Brain microvascular endothelial cell (primary cell): ENCODE data around the gene CACNA2D3.

Source experiments
- DNase-seq: peaks from one replicate; pipeline ENCODE4 v3.0.0-alpha.2; 2020
- H3K27ac ChIP-seq: fragments of 250-450 bp; sonication (Bioruptor Pico); 2 replicates; pipeline ENCODE4 v1.5.1; 2020; ENCODE audit warnings: mild to moderate bottlenecking, moderate library complexity
- H3K27me3 ChIP-seq: fragments of 250-450 bp; sonication (Bioruptor Pico); replicated peaks from 2 replicates; pipeline ENCODE4 v1.5.1; 2020; ENCODE audit warnings: mild to moderate bottlenecking
- H3K36me3 ChIP-seq: fragments of 250-450 bp; sonication (Bioruptor Pico); replicated peaks from 2 replicates; pipeline ENCODE4 v1.5.1; 2020; ENCODE audit warnings: mild to moderate bottlenecking
- H3K4me3 ChIP-seq: 2 replicates; pipeline ENCODE4 v1.5.1; 2011; ENCODE audit warnings: low read depth, mild to moderate bottlenecking, control low read depth, low read length, moderate library complexity
- in situ Hi-C: cut with HindIII; loops from 2 replicates; pipeline ENCODE4 v1.10.0; 2017; ENCODE audit warnings: low sequenced_read_pairs, low pct_ligation_motif_present
- TF ChIP-seq, protein P1 (sequence below): IDR thresholded peaks from 2 replicates; pipeline ENCODE4 v1.5.1; 2011; ENCODE audit warnings: low read depth, mild to moderate bottlenecking, moderate library complexity, low read length, control low read depth, inconsistent platforms; ENCODE audit errors: missing control alignments

CACNA2D3 gene

GRCh38 chr3:54188176-54188791 lies 65.9 kb downstream of the CACNA2D3 start:
- peak; percentile 27 for DNase-seq
- no peaks in the 10 kb centered on the region for H3K36me3 ChIP-seq
- TF ChIP-seq, protein P1, sequence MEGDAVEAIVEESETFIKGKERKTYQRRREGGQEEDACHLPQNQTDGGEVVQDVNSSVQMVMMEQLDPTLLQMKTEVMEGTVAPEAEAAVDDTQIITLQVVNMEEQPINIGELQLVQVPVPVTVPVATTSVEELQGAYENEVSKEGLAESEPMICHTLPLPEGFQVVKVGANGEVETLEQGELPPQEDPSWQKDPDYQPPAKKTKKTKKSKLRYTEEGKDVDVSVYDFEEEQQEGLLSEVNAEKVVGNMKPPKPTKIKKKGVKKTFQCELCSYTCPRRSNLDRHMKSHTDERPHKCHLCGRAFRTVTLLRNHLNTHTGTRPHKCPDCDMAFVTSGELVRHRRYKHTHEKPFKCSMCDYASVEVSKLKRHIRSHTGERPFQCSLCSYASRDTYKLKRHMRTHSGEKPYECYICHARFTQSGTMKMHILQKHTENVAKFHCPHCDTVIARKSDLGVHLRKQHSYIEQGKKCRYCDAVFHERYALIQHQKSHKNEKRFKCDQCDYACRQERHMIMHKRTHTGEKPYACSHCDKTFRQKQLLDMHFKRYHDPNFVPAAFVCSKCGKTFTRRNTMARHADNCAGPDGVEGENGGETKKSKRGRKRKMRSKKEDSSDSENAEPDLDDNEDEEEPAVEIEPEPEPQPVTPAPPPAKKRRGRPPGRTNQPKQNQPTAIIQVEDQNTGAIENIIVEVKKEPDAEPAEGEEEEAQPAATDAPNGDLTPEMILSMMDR = no peak
- H3K27me3 ChIP-seq = no peaks in the 10 kb centered on the region
- H3K27ac ChIP-seq = no peak overlapping the region
- H3K4me3 ChIP-seq = no peak overlapping the region
- in situ Hi-C loops = no loop called here

DNA sequence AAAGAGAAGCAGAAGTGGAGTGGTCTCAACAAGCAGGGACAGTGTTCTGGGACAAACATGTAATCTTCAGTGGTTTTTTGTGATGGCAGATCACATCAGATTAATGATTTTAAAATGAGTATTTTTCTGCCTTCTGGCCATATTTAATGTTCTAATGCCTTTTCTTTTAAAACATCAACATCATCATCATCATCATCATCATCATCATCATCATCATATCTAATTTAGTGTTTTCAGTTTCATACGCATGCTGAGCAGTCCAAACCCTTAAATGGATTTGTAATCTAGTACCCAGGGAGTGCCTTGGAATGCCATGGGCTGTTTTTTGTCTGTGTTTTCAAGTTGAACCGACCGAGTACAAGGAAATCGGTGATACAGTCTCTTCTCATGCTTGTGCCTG lies 68.9 kb downstream of the CACNA2D3 start:
- H3K27ac ChIP-seq = no peak overlapping the region
- TF ChIP-seq, protein P1 = no peak
- H3K36me3 ChIP-seq = no peaks in the 10 kb centered on the region
- in situ Hi-C loops = no loop called here
- no peak overlapping the region for H3K4me3 ChIP-seq
- no peaks in the 10 kb centered on the region for H3K27me3 ChIP-seq
- no peak for DNase-seq

GRCh38 chr3:54192026-54192425 lies 69.7 kb downstream of the CACNA2D3 start:
- no peaks in the 10 kb centered on the region for H3K36me3 ChIP-seq
- no peak for DNase-seq
- in situ Hi-C loops = no loop called here
- no peaks in the 10 kb centered on the region for H3K27me3 ChIP-seq
- TF ChIP-seq, protein P1 = no peak
- no peak overlapping the region for H3K27ac ChIP-seq
- H3K4me3 ChIP-seq = no peak overlapping the region

GRCh38 chr3:54193093-54193492 lies 70.7 kb downstream of the CACNA2D3 start:
- in situ Hi-C loops = no loop called here
- H3K27ac ChIP-seq = no peak overlapping the region
- DNase-seq = no peak

GRCh38 chr3:54196360-54196991 lies 74.1 kb downstream of the CACNA2D3 start:
- no peak overlapping the region for H3K27ac ChIP-seq
- TF ChIP-seq, protein P1 = no peak

More at GRCh38 chr3:54193093-54193492, 70.7 kb downstream of the CACNA2D3 start:
- Histone ChIP-seq H3K4me3 (no peak overlapping the region), H3K36me3 (no peaks in the 10 kb centered on the region), H3K27me3 (no peaks in the 10 kb centered on the region)
- TF ChIP-seq, protein P1 = no peak

More at GRCh38 chr3:54196360-54196991, 74.1 kb downstream of the CACNA2D3 start:
- DNase-seq = no peak
- Histone ChIP-seq H3K36me3 (no peaks in the 10 kb centered on the region), H3K27me3 (no peaks in the 10 kb centered on the region), H3K4me3 (no peak overlapping the region)
- in situ Hi-C loops = no loop called here
